ENCODE results near the gene TRIM59.

Gene TRIM59

GRCh38 chr3:160435747-160436146 lies 13.8 kb downstream of the TRIM59 start:
- Histone ChIP-seq H3K27me3 (no peaks in the 10 kb centered on the region), H3K4me3 (no peak overlapping the region), H3K4me2 (no peak overlapping the region), H3K27ac (no peak overlapping the region), H3K9me3 (replicated peaks in 1 of 11) (0 out of 22 replicates have a peak, but pooled peaks cover 0 to 6% (median 0%) of the 10 kb centered on the region in 11 experiments), H3K36me3 (peaks cover 49 to 100% (median 98%) of the 10 kb centered on the region in 11 experiments), H4K20me1 (peaks cover 0 to 55% (median 18%) of the 10 kb centered on the region in 11 experiments; a peak in 16 of 22 replicates), H3K9ac (no peak overlapping the region), H3K4me1 (no peaks in the 10 kb centered on the region; a peak in 1 of 20 replicates)
- no peak for TF ChIP-seq Cebpa-rat (IDR thresholded peaks at IDR 0.05)

DNA sequence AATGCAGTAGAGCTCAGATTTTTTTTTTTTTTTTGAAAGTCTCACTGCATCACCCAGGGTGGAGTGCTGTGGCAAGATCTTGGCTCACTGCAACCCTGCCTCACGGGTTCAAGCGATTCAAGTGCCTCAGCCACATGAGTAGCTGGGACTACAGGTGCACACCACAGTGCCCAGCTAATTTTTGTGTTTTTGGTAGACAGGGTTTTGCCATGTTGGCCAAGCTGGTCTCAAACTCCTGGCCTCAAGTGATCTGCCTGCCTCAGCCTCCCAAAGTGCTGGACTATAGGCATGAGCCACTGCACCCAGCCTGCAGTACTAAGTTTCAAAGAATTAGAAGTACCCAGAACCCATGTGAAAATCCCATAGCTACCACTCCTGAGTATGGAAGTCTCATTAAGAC lies 14.5 kb downstream of the TRIM59 start:
- no peaks in the 10 kb centered on the region for H3K27me3 ChIP-seq
- H3K27ac ChIP-seq = no peak overlapping the region
- peaks cover 55 to 100% (median 99%) of the 10 kb centered on the region in 11 experiments for H3K36me3 ChIP-seq
- peaks cover 0 to 62% (median 18%) of the 10 kb centered on the region in 11 experiments; a peak in 17 of 22 replicates for H4K20me1 ChIP-seq
- no peak overlapping the region for H3K4me2 ChIP-seq
- no peak for TF ChIP-seq Cebpa-rat (IDR thresholded peaks at IDR 0.05)
- H3K4me1 ChIP-seq = no peaks in the 10 kb centered on the region; a peak in 1 of 20 replicates
- 0 out of 22 replicates have a peak, but pooled peaks cover 0 to 6% (median 0%) of the 10 kb centered on the region in 11 experiments for H3K9me3 ChIP-seq (replicated peaks in 1 of 11)
- H3K9ac ChIP-seq = no peak overlapping the region
- no peak overlapping the region for H3K4me3 ChIP-seq

- no peak overlapping the region for H3K27ac ChIP-seq
- no peak overlapping the region for H3K4me3 ChIP-seq
- peaks cover 65 to 100% (median 100%) of the 10 kb centered on the region in 11 experiments for H3K36me3 ChIP-seq
- H3K9ac ChIP-seq = no peak overlapping the region
- peaks cover 0 to 65% (median 23%) of the 10 kb centered on the region in 11 experiments; a peak in 17 of 22 replicates for H4K20me1 ChIP-seq
- H3K27me3 ChIP-seq = no peaks in the 10 kb centered on the region
- H3K4me2 ChIP-seq = no peak overlapping the region
- H3K4me1 ChIP-seq = no peaks in the 10 kb centered on the region; a peak in 1 of 20 replicates
- TF ChIP-seq Cebpa-rat (IDR thresholded peaks at IDR 0.05) = no peak
- H3K9me3 ChIP-seq (replicated peaks in 1 of 11) = no peaks in the 10 kb centered on the region
These were observed 15.5 kb downstream of the TRIM59 start for GRCh38 chr3:160434071-160434470.

DNA sequence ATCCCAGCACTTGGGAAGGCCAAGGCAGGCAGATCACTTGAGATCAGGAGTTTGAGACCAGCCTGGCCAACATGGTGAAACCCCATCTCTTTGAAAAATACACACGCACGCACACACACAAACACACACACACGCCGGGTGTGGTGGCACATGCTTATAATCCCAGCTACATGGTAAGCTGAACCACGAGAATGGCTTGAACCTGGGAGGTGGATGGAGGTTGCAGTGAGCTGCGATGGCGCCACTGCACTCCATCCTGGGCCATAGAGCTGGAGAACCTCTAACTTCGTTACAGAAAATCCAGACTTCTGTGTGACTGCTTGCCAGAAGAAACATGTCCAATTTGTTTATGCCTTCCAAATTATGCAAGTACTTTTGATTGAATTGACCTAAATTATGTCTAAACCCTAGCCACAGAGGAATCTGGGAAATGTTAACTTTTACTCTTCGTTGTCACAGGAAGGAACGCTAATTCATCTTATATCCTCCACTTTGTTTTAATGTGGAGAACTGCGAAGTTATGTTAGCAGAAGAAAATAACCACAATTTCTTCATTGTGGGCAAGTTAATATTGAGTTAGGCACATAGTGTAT lies 21.7 kb downstream of the TRIM59 start:
- Histone ChIP-seq H4K20me1 (peaks cover 0 to 42% (median 25%) of the 10 kb centered on the region in 11 experiments; a peak in 16 of 22 replicates), H3K36me3 (peaks cover 93 to 100% (median 99%) of the 10 kb centered on the region in 11 experiments), H3K9ac (no peak overlapping the region), H3K27me3 (no peaks in the 10 kb centered on the region), H3K9me3 (replicated peaks in 1 of 11) (no peaks in the 10 kb centered on the region), H3K4me2 (no peak overlapping the region), H3K4me1 (no peaks in the 10 kb centered on the region), H3K27ac (no peak overlapping the region), H3K4me3 (no peak overlapping the region)
- TF ChIP-seq Cebpa-rat (IDR thresholded peaks at IDR 0.05) = no peak

- Histone ChIP-seq H3K36me3 (peaks cover 51 to 100% (median 94%) of the 10 kb centered on the region in 11 experiments), H3K4me2 (no peak overlapping the region), H3K27me3 (no peaks in the 10 kb centered on the region), H3K9ac (no peak overlapping the region), H3K4me3 (no peak overlapping the region), H3K27ac (no peak overlapping the region), H4K20me1 (peaks cover 0 to 59% (median 30%) of the 10 kb centered on the region in 11 experiments; a peak in 11 of 22 replicates), H3K9me3 (replicated peaks in 1 of 11) (no peaks in the 10 kb centered on the region), H3K4me1 (peaks cover 0 to 26% (median 0%) of the 10 kb centered on the region in 10 experiments; a peak in 9 of 20 replicates)
- no peak for TF ChIP-seq Cebpa-rat (IDR thresholded peaks at IDR 0.05)
These were observed 32.3 kb downstream of the TRIM59 start for GRCh38 chr3:160417311-160417710.

DNA sequence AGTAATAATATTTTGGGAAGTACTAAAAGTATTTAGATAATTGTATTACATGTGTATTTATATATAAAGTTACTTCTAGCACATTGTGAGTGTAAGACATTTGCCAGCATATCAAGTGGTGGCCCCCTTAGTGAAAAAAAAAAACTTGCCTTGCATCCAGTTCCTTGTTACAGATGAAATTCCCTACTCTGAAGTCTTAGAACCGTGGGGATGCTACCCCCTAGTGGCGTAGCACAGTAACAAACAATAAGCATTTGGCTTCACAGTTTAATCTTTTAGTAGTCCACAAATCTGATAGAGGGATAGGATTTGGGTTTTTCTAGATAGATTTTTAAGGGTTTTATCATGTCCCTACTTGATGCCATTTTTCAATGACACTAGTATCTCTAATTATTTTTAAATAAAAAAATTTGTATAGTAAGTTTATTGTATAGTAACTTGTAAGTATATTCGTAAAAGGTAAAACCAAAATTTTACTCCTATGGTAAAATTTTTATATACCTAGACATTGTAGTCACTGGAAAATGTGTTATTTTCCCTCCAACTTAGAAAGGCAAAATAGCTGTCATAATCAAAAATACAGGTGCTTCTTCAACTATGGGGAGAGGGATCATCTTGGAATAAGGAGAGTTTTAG lies 35.9 kb downstream of the TRIM59 start:
- Histone ChIP-seq H3K9me3 (replicated peaks in 1 of 11) (no peaks in the 10 kb centered on the region), H3K36me3 (peaks cover 27 to 100% (median 81%) of the 10 kb centered on the region in 11 experiments), H3K4me1 (peaks cover 0 to 26% (median 7%) of the 10 kb centered on the region in 10 experiments; a peak in 10 of 20 replicates), H4K20me1 (peaks cover 0 to 71% (median 32%) of the 10 kb centered on the region in 11 experiments; a peak in 12 of 22 replicates), H3K9ac (no peak overlapping the region), H3K4me3 (no peak overlapping the region), H3K27me3 (no peaks in the 10 kb centered on the region), H3K4me2 (no peak overlapping the region), H3K27ac (no peak overlapping the region)
- no peak for TF ChIP-seq Cebpa-rat (IDR thresholded peaks at IDR 0.05)

- H3K4me3 ChIP-seq = no peak overlapping the region
- no peaks in the 10 kb centered on the region for H3K27me3 ChIP-seq
- TF ChIP-seq Cebpa-rat (IDR thresholded peaks at IDR 0.05) = no peak
- no peak overlapping the region for H3K27ac ChIP-seq
- H3K9me3 ChIP-seq (replicated peaks in 1 of 11) = no peaks in the 10 kb centered on the region
- H3K9ac ChIP-seq = no peak overlapping the region
- peaks cover 0 to 26% (median 7%) of the 10 kb centered on the region in 10 experiments; a peak in 10 of 20 replicates for H3K4me1 ChIP-seq
- peaks cover 22 to 100% (median 79%) of the 10 kb centered on the region in 11 experiments for H3K36me3 ChIP-seq
- no peak overlapping the region for H3K4me2 ChIP-seq
- peaks cover 0 to 77% (median 32%) of the 10 kb centered on the region in 11 experiments; a peak in 12 of 22 replicates for H4K20me1 ChIP-seq
These were observed 37.1 kb downstream of the TRIM59 start for GRCh38 chr3:160412477-160412876.

GRCh38 chr3:160409812-160410610 lies 39.6 kb downstream of the TRIM59 start:
- Histone ChIP-seq H3K36me3 (peaks cover 17 to 100% (median 75%) of the 10 kb centered on the region in 11 experiments; a peak in 21 of 22 replicates), H3K9ac (no peak overlapping the region), H4K20me1 (peaks cover 0 to 72% (median 34%) of the 10 kb centered on the region in 11 experiments; a peak in 12 of 22 replicates), H3K27ac (no peak overlapping the region; a peak in 1 of 22 replicates), H3K27me3 (no peaks in the 10 kb centered on the region), H3K4me3 (no peak overlapping the region), H3K4me2 (peak overlapping the region in 2 of 11 experiments; percentile 3 to 30; a peak in 2 of 22 replicates), H3K4me1 (peaks cover 2 to 11% (median 8%) of the 10 kb centered on the region in 10 experiments; a peak in 17 of 20 replicates), H3K9me3 (replicated peaks in 1 of 11) (no peaks in the 10 kb centered on the region)
- TF ChIP-seq Cebpa-rat (IDR thresholded peaks at IDR 0.05) = no peak
